Measurements from ENCODE around the gene NEUROD2.

Gene NEUROD2

DNA sequence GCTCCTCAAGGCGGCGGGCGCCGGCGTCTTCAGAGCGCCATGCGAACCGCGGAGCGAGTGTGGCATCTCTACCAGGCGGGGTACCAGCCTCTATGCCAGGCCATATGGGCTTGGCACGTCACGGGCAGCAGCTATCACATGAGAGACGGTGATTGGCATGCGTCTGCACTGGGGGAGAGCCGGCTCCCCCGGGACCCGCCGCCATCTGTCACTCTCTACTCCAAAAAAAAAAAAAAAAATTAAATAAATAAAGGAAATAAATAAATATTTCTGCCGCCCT is at the start of gene NEUROD2:
NEUROD2 (minus strand) TSS at position 70 of the 280 bp plus-strand sequence. CDS start 1,321 bp downstream, outside the sequence.
- Mint-ChIP-seq H3K4me1 (no peaks in the 10 kb centered on the region), H3K36me3 (ENCODE audit: low read depth) (no peaks in the 10 kb centered on the region), H3K27ac (no peak within 1 kb of the TSS), H3K27me3 (ENCODE audit: low read depth, poor library complexity) (peaks cover 97% of the 10 kb centered on the region), H3K9me3 (no peaks in the 10 kb centered on the region), H3K4me3 (no peak within 1 kb of the TSS)
- no peak for DNase-seq
- TF ChIP-seq, protein P1, sequence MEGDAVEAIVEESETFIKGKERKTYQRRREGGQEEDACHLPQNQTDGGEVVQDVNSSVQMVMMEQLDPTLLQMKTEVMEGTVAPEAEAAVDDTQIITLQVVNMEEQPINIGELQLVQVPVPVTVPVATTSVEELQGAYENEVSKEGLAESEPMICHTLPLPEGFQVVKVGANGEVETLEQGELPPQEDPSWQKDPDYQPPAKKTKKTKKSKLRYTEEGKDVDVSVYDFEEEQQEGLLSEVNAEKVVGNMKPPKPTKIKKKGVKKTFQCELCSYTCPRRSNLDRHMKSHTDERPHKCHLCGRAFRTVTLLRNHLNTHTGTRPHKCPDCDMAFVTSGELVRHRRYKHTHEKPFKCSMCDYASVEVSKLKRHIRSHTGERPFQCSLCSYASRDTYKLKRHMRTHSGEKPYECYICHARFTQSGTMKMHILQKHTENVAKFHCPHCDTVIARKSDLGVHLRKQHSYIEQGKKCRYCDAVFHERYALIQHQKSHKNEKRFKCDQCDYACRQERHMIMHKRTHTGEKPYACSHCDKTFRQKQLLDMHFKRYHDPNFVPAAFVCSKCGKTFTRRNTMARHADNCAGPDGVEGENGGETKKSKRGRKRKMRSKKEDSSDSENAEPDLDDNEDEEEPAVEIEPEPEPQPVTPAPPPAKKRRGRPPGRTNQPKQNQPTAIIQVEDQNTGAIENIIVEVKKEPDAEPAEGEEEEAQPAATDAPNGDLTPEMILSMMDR (IDR thresholded peaks at IDR 0.05), result no peak

DNA sequence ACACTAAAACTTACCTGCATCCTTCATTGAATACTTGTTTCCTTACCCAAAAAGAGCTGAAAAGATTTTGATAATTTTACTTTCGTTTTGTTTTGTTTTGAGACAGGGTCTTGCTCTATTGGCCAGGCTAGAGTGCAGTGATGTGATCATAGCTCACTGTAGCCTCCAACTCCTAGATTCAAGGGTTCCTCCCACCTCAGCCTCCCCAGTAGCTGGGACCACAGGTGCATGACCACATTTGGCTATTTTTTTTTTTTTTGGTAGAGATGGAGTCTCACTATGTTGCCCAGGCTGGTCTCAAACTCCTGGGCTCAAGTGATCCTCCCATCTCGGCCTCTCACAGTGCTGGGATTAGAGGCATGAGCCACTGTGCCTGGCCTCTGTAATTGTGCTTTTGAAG is 47.4 kb upstream of the NEUROD2 start:
- no peak overlapping the region for H3K4me3 Mint-ChIP-seq
- DNase-seq, result no peak
- peaks cover 64% of the 10 kb centered on the region for H3K4me1 Mint-ChIP-seq
- no peak overlapping the region for H3K27ac Mint-ChIP-seq
- peaks cover 3% of the 10 kb centered on the region for H3K27me3 Mint-ChIP-seq (ENCODE audit: low read depth, poor library complexity)
- TF ChIP-seq, protein P1 (IDR thresholded peaks at IDR 0.05), result no peak
- H3K36me3 Mint-ChIP-seq (ENCODE audit: low read depth), result peaks cover 7% of the 10 kb centered on the region
- H3K9me3 Mint-ChIP-seq, result no peaks in the 10 kb centered on the region

DNA sequence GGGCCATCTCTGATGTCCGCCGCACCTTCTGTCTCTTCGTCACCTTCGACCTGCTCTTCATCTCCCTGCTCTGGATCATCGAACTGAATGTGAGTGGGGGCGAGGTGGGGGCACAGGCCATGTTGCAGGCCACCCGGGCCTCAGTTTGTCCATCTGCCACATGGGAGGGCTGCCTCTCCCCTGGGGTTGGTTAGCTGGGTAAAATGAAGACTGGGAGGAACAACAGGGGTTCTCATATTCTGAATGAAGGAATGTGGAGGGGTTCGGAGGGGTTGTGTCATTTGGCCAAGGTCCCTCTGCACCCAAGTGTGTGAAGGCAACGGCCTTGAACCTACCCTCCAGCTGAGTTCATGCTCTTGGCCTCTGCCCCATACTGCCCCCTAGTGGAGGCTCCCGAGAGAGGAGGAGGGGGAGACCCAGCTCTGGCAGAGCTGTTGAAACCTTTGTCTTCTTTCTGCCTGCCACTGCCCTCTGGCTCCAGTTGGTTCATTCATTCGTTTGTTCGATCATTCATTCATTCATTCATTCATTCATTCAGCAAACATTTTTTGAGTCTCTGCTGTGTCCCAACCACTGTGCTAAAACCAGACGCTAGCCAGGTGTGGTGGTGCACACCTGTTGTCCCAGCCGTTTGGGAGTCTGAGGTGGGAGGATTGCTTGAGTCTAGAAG is 46.1 kb upstream of the NEUROD2 start:
- TF ChIP-seq, protein P1 (IDR thresholded peaks at IDR 0.05), result peak; percentile 78
- Mint-ChIP-seq H3K27me3 (ENCODE audit: low read depth, poor library complexity) (peaks cover 6% of the 10 kb centered on the region), H3K9me3 (no peaks in the 10 kb centered on the region), H3K27ac (peak overlapping the region; percentile 92), H3K36me3 (ENCODE audit: low read depth) (peaks cover 8% of the 10 kb centered on the region), H3K4me1 (peaks cover 74% of the 10 kb centered on the region), H3K4me3 (peak overlapping the region; percentile 65)
- peak; percentile 73 for DNase-seq

DNA sequence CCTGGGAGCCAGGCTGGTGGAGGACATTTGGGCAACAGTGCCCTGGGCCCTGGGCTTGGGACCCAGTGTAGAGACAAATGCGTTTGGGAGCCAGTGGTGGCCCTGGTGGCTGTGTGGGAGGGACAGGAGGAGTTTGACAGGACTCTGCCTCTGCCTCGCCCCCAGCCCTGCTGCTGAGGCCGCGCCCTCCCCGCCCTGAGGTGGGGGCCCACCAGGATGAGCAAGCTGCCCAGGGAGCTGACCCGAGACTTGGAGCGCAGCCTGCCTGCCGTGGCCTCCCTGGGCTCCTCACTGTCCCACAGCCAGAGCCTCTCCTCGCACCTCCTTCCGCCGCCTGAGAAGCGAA is 45.6 kb upstream of the NEUROD2 start:
- Mint-ChIP-seq H3K4me3 (peak overlapping the region; percentile 65), H3K27me3 (ENCODE audit: low read depth, poor library complexity) (peaks cover 7% of the 10 kb centered on the region), H3K9me3 (no peaks in the 10 kb centered on the region), H3K4me1 (peaks cover 77% of the 10 kb centered on the region), H3K36me3 (ENCODE audit: low read depth) (peaks cover 8% of the 10 kb centered on the region), H3K27ac (no peak overlapping the region)
- DNase-seq, result no peak
- TF ChIP-seq, protein P1 (IDR thresholded peaks at IDR 0.05), result no peak

DNA sequence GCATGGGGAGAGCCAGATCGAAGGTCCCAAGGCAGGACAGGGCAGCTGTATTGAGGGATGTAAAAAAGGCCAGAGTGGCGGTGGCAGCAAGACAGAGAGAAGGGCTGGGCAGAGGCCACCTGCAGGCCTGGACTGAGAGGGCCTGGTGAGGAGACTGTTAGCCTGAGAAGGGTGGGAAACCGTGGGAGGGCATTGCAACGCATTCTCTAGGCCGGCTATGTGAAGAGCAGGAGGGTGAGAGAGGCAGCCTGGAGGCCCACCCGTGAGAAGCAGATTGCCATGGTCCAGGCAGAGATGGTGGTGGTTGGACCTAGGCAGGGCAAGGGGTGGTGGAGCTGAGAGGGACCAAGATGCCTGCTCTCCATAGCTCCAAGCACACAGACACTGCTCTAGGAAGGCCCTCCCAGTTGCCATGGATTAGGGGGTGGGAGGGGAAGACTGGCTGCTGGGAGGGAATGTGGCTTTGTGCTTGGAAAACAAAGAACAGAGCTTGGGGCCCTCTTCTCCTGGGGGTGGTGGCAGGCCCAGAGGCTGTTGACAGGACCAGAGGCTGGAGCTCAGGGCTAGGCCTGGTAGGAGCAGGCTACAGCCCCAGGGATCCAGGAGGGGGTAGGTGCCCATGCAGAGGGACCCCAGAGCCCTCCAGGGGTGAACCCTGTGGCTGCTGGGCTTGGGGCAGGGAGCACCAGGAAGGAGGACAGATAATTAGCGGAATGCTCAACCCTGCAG is 45.0 kb upstream of the NEUROD2 start:
- H3K9me3 Mint-ChIP-seq, result no peaks in the 10 kb centered on the region
- peak overlapping the region; percentile 59 for H3K4me3 Mint-ChIP-seq
- TF ChIP-seq, protein P1 (IDR thresholded peaks at IDR 0.05), result no peak
- DNase-seq, result no peak
- peaks cover 8% of the 10 kb centered on the region for H3K36me3 Mint-ChIP-seq (ENCODE audit: low read depth)
- H3K27me3 Mint-ChIP-seq (ENCODE audit: low read depth, poor library complexity), result peaks cover 7% of the 10 kb centered on the region
- peak overlapping the region; percentile 96 for H3K27ac Mint-ChIP-seq
- peaks cover 77% of the 10 kb centered on the region for H3K4me1 Mint-ChIP-seq

Data from nephron progenitor cell (in vitro differentiated cells).